Measurements from ENCODE around the gene IFNA8. TPM values are rescaled to one million over a fixed set of nuclear protein-coding genes. Genes with fewer than 3 reads are reported as not detected.
"Not testable (repeated sequence)": the region's sequence is repeated elsewhere in the genome, so short reads cannot be mapped to it uniquely, and the experiment has no call there.

IFNA8 gene
- total RNA-seq = not detected in 2 replicates

GRCh38 chr9:21408817-21409216, at the start of gene IFNA8:
Gene IFNA8, plus strand, starts transcription at chr9:21409117. Its CDS starts 60 bp downstream, at chr9:21409177.
- Mint-ChIP-seq H3K27me3 (peaks cover 37% of the 10 kb centered on the region), H3K9me3 (no peaks in the 10 kb centered on the region), H3K4me1 (peaks cover 29% of the 10 kb centered on the region), H3K27ac (no peak within 1 kb of the TSS), H3K4me3 (no peak within 1 kb of the TSS), H3K36me3 (ENCODE audit: low read depth) (no peaks in the 10 kb centered on the region)
- DNase-seq = no peak
- intact Hi-C loops (cut with micrococcal nuclease) = no loop called here
- no peak for ATAC-seq (ENCODE audit: low read depth)
- POLR2A ChIA-PET = no interaction called here
- no peak for TF ChIP-seq CTCF (IDR thresholded peaks at IDR 0.05)
- CTCF ChIA-PET = interaction anchor here (1.9 kb wide), 1 partner anchor 13 kb away, joined by 8 read pairs; no protein-coding TSS in a partner anchor

- Mint-ChIP-seq H3K4me3 (no peak overlapping the region), H3K36me3 (ENCODE audit: low read depth) (no peaks in the 10 kb centered on the region), H3K27me3 (peaks cover 23% of the 10 kb centered on the region), H3K9me3 (no peaks in the 10 kb centered on the region), H3K27ac (no peak overlapping the region), H3K4me1 (peaks cover 13% of the 10 kb centered on the region)
- TF ChIP-seq CTCF (IDR thresholded peaks at IDR 0.05) = no peak
- intact Hi-C loops (cut with micrococcal nuclease) = no loop called here
- CTCF ChIA-PET = no interaction called here
- DNase-seq = no peak
- POLR2A ChIA-PET = no interaction called here
- no peak for ATAC-seq (ENCODE audit: low read depth)
These were observed 46.6 kb upstream of the IFNA8 start for GRCh38 chr9:21362287-21362686.

- H3K9me3 Mint-ChIP-seq; intact Hi-C loops (cut with micrococcal nuclease); H3K27ac Mint-ChIP-seq; H3K4me1 Mint-ChIP-seq; H3K36me3 Mint-ChIP-seq (ENCODE audit: low read depth); CTCF ChIA-PET; DNase-seq; H3K4me3 Mint-ChIP-seq; POLR2A ChIA-PET: not testable (repeated sequence)
- peak; percentile 47 for ATAC-seq (ENCODE audit: low read depth)
- peaks cover 34% of the 10 kb centered on the region for H3K27me3 Mint-ChIP-seq
These were observed 41.7 kb upstream of the IFNA8 start for GRCh38 chr9:21367169-21367568.

GRCh38 chr9:21367957-21368356, 41.0 kb upstream of the IFNA8 start, which contains the start of gene IFNA13:
Gene IFNA13, minus strand, starts transcription at chr9:21368057. Its CDS starts 47 bp downstream, at chr9:21368010.
- intact Hi-C loops (cut with micrococcal nuclease) = no loop called here
- Mint-ChIP-seq H3K9me3 (no peaks in the 10 kb centered on the region), H3K36me3 (ENCODE audit: low read depth) (no peaks in the 10 kb centered on the region), H3K4me1 (peaks cover 5% of the 10 kb centered on the region), H3K4me3 (no peak within 1 kb of the TSS), H3K27me3 (peaks cover 31% of the 10 kb centered on the region), H3K27ac (no peak within 1 kb of the TSS)
- TF ChIP-seq CTCF (IDR thresholded peaks at IDR 0.05) = no peak
- CTCF ChIA-PET = no interaction called here
- DNase-seq = no peak
- ATAC-seq (ENCODE audit: low read depth) = no peak
- POLR2A ChIA-PET = no interaction called here

- POLR2A ChIA-PET; DNase-seq; ATAC-seq (ENCODE audit: low read depth); H3K4me3 Mint-ChIP-seq; H3K9me3 Mint-ChIP-seq; H3K27ac Mint-ChIP-seq; CTCF ChIA-PET; H3K4me1 Mint-ChIP-seq; intact Hi-C loops (cut with micrococcal nuclease); H3K36me3 Mint-ChIP-seq (ENCODE audit: low read depth): not testable (repeated sequence)
- H3K27me3 Mint-ChIP-seq = peaks cover 28% of the 10 kb centered on the region
These were observed 37.5 kb upstream of the IFNA8 start for GRCh38 chr9:21371467-21371866.

- peak overlapping the region; percentile 41 for H3K27ac Mint-ChIP-seq
- no peaks in the 10 kb centered on the region for H3K36me3 Mint-ChIP-seq (ENCODE audit: low read depth)
- intact Hi-C loops (cut with micrococcal nuclease) = loop anchor here (1.0 to 10.0 kb wide), 12 partner anchors 15 to 860 kb away; partner anchors contain the start of genes KLHL9 and MTAP
- DNase-seq (peak; percentile 54), ATAC-seq (ENCODE audit: low read depth) (peak; percentile 99)
- H3K4me1 Mint-ChIP-seq = peaks cover 25% of the 10 kb centered on the region
- H3K4me3 Mint-ChIP-seq = no peak overlapping the region
- ChIA-PET POLR2A (interaction anchor here (0.8 to 2.3 kb wide), 4 partner anchors 14 to 66 kb away, joined by 3 to 14 read pairs (median 6); partner anchors contain the start of gene KLHL9), CTCF (interaction anchor here (0.6 to 1.2 kb wide), 5 partner anchors 14 to 409 kb away, joined by 3 to 6 read pairs (median 3); no protein-coding TSS in a partner anchor)
- H3K9me3 Mint-ChIP-seq = no peaks in the 10 kb centered on the region
- no peak for TF ChIP-seq CTCF (IDR thresholded peaks at IDR 0.05)
- peaks cover 16% of the 10 kb centered on the region for H3K27me3 Mint-ChIP-seq
These were observed 27.2 kb upstream of the IFNA8 start for GRCh38 chr9:21381448-21382339.
